ENCODE measurements around the gene TBC1D16.
A peak's percentile ranks its signal among the peaks of the same experiment; 100 is the strongest.

The TBC1D16 gene, protein sequence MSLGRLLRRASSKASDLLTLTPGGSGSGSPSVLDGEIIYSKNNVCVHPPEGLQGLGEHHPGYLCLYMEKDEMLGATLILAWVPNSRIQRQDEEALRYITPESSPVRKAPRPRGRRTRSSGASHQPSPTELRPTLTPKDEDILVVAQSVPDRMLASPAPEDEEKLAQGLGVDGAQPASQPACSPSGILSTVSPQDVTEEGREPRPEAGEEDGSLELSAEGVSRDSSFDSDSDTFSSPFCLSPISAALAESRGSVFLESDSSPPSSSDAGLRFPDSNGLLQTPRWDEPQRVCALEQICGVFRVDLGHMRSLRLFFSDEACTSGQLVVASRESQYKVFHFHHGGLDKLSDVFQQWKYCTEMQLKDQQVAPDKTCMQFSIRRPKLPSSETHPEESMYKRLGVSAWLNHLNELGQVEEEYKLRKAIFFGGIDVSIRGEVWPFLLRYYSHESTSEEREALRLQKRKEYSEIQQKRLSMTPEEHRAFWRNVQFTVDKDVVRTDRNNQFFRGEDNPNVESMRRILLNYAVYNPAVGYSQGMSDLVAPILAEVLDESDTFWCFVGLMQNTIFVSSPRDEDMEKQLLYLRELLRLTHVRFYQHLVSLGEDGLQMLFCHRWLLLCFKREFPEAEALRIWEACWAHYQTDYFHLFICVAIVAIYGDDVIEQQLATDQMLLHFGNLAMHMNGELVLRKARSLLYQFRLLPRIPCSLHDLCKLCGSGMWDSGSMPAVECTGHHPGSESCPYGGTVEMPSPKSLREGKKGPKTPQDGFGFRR

DNA sequence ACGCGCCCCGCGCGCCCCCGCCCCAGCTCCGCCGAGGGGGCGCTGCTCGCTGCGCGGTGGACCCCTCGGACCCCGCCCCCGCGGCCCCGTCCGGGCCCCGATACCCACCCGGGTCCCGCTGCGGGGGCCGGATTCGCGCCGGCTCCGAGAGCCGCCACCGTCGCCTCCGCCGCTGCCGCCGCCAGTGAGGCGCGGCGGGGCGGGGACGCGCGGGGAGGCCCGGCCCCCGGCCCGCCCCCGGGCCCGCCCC is at the start of gene TBC1D16:
Gene TBC1D16 (minus strand): TSS at position 186 of the 250 bp plus-strand sequence. CDS start 22,325 bp downstream, outside the sequence.
- DNase-seq (ENCODE audit: low spot score): no peak

DNA sequence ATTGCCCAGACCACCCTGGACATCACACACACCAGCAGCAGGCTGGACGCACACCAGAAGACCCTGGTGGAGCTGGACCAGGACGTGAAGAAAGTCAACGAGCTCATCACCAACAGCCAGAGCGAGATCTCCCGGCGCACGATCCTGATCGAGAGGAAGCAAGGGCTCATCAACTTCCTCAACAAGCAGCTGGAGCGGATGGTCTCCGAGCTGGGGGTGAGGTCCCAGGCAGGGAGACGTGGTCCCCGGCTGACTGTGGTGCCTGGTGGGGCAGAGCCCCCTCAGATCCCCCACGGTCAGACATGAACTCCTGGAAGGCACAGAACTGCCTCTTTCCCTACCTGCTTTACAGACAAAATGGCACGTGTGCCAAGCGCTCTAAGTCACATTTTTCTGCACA is 49.1 kb upstream of the TBC1D16 start:
- DNase-seq (ENCODE audit: low spot score): no peak

DNA sequence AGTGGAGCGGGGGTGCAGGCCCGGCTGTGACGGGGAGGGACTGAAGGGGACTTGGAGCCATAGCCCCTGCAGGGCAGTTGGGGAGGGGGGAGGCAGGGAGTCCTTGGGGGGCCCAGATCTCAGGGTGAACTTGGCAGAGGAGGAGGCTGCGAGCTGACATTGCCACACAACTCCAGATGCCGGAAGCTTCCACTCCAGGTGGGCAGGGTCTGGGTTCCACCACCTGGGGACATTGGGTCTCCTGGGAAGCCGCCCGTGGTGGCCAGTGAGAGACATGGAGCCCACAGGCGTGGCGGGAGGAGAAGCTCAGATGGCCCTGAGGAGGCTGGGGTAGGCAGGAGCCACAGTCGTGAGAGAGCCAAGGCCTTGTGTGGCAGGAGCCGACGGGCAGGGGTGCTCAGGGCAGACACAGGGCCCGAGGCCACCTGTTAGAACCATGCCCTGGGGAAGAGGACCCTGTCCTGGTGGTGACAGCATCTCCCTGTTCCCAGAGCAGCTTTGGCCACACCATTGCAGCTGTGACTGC is 47.5 kb upstream of the TBC1D16 start:
- DNase-seq (ENCODE audit: low spot score): no peak

DNA sequence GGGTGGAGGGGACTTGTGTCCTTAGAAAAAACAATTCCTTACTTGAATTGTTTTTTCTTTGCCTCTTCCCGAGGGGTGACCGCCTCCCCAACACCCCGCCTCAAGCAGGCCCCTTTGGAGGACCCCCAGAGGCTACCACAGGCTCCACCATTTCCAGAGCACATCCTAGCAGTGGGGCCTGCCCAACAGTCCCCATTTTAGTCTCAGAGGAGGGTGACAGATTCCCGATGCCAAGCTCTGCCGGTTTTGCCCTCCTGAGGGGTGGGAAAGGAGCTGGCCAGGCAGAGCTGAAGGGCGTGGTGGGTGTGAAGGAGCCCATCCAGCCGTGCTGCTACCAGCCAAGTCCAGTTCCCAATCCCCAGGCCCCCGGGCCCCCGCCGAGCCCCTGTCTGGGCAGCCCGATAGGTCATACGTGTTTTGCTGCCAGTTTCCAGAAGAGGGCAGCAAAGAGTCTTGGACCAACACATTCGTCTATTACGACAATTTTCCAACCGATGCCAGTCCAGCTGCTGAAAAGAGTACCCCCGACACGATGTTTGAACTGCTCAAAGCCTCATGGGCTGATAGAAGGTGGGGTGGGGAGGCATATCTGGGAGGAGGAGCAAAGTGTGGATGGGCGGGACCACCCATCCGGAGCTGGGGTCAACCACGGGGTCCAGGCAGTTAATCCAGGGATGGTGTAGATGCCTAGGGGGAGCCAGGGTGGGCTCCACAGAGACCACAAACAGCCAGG is 46.9 kb upstream of the TBC1D16 start:
- peak; percentile 70 for DNase-seq (ENCODE audit: low spot score)

GRCh38 chr17:80081596-80081995 is 45.9 kb upstream of the TBC1D16 start:
- no peak for DNase-seq (ENCODE audit: low spot score)

DNA sequence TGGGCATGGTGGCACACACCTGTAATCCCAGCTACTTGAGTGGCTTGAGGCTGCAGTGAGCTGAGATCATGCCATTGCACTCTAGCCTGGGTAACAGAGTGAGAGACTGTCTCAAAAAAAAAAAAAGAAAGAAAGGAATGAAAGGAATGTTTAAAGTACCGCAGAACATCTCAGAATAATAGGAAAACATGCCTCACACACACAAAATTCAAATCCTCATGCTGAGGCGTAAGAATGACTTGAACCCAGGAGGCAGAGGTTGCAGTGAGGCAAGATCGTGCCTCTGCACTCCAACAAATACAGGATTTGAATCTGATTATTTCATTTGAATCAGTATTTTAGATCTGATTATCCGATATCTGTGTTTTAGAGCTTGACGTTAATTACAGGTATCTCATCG is 44.4 kb upstream of the TBC1D16 start:
- DNase-seq (ENCODE audit: low spot score): no peak

DNA sequence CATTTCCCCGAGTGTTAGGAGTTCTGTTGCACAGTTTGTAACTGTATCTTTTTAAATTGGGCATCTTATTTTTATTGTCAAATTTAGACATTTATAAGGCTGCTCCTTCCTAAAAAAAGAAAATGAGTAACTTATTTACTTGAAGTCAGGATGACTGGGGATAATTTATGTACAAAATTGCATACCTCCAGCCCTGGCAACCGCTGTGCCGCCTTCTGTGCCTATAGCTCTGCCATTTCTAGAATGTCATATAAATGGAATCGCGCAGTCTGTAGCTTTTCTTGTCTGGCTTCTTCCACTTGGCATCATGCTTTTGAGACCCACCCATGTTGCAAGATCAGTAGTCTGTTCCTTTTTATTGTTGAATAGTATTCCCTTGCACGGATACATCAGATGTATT is 36.7 kb upstream of the TBC1D16 start:
- no peak for DNase-seq (ENCODE audit: low spot score)

GRCh38 chr17:80071116-80071841 is 35.6 kb upstream of the TBC1D16 start:
- DNase-seq (ENCODE audit: low spot score): no peak

DNA sequence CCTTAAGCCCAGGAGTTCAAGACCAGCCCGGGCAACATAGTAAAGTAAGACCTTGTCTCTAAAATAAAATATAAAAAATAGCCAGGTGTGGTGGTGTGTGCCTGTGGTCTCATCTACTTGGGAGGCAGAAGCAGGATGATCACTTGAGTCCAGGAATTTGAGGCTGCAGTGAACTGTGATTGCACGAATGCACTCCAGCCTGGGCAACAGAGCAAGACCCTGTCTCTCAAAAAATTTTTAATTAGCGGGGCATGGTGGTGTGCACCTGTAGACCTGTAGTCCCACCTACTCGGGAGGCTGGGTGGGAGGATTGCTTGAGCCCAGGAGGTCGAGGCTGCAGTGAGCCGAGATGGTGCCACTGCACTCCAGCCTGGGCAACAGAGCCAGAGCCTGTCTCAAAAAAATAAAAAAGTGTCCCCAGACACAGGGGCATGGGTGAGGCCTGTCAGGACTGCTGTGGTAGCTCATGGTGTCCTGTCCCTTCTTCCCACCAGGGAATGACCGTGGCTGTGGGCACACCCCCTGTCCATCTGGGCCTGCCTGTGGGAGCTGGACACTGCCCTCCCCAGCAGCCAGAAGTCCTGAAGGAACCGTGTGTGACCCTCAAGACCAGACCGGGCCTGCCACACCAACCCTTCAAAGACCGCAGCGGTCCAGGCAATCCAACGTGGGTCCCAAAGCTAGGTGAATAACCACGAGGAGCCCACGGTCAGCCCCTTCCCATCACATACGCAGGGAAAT is 34.9 kb upstream of the TBC1D16 start:
- no peak for DNase-seq (ENCODE audit: low spot score)

DNA sequence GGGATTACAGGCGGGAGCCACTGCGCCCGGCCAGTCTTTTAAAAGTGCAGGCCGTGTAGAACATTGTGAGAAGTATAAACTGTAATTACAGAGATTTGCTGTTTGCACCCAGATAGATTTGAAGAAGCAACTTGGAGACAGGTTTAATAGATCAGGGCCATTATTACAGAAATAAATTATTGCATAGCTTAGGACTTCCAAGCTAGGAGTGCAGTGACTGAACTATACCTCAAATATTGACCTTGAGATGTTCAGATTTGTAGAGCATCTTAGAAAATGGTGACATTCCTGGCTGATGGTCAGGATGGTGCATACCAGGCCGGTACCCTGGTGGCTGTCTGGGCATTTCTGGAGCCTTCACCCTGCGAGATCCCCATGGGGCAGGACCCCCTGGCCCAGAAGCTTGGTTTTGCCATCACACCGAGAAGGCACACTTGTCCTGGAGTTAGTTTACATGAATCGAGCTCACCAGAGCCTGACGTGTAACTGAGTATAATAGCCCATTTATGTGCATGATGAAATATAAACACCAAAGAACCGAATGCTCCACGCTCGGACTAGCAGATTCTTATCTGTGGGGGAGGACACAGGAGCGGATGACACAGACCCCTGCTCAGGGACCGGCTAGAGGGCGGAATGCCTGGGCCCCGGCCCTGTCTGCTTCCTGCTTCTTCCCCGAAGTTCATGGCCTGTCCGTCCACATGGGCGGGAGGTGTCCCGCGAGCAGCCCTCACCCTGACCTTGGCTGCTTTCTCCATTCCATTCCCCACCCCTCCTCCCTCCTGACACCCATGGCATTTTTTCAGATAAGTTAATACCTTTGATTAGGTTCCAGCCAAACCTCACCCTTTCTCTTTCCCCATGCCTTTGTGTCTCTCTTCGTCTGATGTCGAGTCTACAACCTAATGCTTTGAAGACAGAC is 32.9 kb upstream of the TBC1D16 start:
- no peak for DNase-seq (ENCODE audit: low spot score)

DNA sequence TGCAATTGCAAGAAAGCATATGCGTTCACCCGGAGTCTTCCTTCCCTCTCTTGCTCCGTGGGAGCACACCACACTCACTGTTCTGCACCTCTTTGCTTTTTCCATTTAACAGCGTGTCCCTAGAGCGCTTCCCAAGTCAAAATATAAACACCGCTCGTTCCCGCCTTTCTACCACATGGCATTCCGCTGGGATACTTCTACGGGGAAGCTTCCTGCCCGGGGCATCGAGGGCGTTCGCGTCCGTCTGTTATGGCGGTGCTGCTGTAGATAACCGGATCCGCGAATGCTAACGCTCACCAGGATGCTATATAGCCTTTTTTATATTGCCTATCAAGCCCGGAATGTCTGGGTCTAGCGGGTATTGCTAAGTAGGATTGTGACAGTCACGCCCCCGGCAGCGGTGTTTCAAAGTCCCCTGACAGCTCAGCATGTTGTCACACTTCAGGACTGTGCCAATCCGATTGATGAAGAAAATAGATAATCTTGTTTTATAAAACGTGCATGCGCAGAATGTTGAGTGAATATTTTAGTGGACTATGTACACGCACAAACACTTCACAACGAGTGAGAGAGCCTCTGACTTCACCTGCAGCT is 31.8 kb upstream of the TBC1D16 start:
- no peak for DNase-seq (ENCODE audit: low spot score)

GRCh38 chr17:80065478-80066170 is 30.0 kb upstream of the TBC1D16 start:
- DNase-seq (ENCODE audit: low spot score): no peak

GRCh38 chr17:80064696-80065095 is 29.0 kb upstream of the TBC1D16 start:
- no peak for DNase-seq (ENCODE audit: low spot score)

DNA sequence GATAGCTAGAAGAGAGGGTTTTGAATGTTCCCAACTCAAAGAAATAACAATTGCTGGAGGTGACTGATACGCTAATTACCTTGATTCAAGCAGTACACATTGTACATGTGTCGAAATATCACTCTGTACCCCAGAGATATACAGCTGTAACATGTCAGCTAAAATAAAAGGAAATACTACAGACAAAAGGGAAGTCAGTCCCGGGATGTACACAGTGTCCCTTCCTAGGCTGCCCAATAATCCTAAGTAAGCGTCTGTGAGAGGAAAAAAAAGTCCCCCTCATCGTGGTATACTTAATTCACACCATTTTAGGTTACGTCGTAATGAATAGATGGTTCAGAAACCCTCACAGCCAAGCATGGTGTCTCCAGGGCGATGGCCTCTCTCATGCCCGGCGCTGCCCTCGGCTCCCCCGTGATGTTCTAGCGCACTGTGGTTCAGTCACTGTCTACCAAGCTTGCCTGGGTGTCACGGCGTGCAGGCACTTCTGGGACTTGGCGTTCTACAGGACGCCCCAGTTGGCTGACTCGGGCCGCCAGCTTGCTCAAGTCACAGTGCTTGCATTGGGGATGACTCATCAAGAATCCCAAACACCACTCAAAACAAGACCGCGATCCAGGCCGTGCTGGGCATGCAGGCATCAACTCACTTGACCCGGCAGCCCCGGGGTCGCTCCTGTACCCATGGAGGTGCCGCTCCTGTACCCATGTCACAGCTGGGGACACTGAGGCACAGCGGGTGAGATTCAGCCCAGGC is 28.3 kb upstream of the TBC1D16 start:
- no peak for DNase-seq (ENCODE audit: low spot score)

- no peak for DNase-seq (ENCODE audit: low spot score)
Observed at GRCh38 chr17:80061421-80061820, 25.7 kb upstream of the TBC1D16 start.

- DNase-seq (ENCODE audit: low spot score): no peak
Observed at GRCh38 chr17:80060644-80061043, 25.0 kb upstream of the TBC1D16 start.

- no peak for DNase-seq (ENCODE audit: low spot score)
Observed at GRCh38 chr17:80058311-80058955, 22.8 kb upstream of the TBC1D16 start.

DNA sequence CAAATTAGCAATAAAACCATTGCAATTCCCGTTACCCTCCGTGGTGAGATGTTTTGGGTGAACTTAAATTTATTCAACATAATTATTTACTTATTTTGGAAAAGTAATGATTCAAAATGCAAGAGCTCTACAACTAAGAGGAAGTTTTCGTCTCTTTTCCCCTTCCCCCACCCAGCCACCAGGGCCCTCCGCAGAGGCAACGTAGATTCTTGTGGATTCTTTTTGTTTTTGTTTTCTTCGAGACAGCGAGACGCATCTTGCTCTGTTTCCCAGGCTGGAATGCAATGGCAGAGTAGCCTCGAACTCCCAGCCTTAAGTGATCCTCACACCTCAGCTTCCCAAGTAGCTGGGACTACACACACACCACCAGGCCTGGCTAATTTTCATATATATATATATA is 19.9 kb upstream of the TBC1D16 start:
- no peak for DNase-seq (ENCODE audit: low spot score)
